NT2/D1 (cell line): ENCODE results near the gene CLSTN3.

ENCODE experiments used
- YY1 ChIP-seq: IDR thresholded peaks from 2 replicates; pipeline ENCODE4 v1.6.1; 2011; ENCODE audit not compliant: insufficient read length, insufficient read depth
- ZNF274 ChIP-seq: IDR thresholded peaks from 2 replicates; pipeline ENCODE4 v1.6.1; 2011; ENCODE audit warnings: mild to moderate bottlenecking, low read depth, low read length

- TF ChIP-seq ZNF274 (no peak), YY1 (no peak)
Observed at GRCh38 chr12:7142056-7142644, 12.0 kb downstream of the CLSTN3 start.
